GM21737 (cell line): ENCODE results near the gene KIAA0586.
"Not testable (repeated sequence)": the region's sequence is repeated elsewhere in the genome, so short reads cannot be mapped to it uniquely, and the experiment has no call there.

Source experiments
- ATAC-seq: cut with Tn5 transposase; IDR thresholded peaks from one replicate; pipeline ENCODE4 v1.9.1; 2021; ENCODE audit warnings: mild to moderate bottlenecking, moderate library complexity; ENCODE audit not compliant: unreplicated experiment

Gene KIAA0586

DNA sequence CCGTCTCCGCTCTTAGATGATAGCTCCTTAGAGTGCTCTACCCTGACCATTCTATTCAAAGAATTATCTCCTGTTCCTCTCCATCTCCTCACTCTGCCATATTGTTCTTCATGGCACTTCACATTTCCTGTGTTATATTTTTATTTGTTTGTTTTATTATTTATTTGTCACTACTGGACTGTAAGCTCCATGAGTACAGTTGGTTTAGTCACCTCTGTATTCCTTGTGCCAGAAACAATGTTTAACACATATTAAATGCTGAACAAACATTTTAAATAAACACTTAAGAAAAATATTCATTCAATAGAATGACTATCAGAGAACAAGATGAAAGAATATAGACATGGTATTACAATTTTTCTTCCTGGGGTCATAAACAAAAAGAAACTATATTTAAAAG is 35.6 kb downstream of the KIAA0586 start:
- ATAC-seq, result no peak

DNA sequence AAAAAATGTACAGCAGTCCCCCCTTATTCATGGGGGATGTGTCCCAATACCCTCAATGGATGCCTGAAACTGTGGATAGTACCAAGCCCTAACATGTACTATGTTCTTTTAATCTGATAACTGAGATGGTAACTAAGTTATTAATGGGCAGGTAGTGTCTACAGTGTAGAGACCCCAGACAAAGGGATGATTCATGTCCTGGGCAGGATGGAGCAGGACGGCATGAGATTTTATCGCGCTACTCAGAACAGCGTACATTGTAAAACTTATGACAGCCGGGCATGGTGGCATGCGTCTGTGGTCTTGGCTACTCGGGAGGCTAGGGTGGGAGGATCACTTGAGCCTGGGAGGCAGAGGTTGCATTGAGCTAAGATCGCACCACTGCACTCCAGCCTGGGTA is 37.1 kb downstream of the KIAA0586 start:
- no peak for ATAC-seq

DNA sequence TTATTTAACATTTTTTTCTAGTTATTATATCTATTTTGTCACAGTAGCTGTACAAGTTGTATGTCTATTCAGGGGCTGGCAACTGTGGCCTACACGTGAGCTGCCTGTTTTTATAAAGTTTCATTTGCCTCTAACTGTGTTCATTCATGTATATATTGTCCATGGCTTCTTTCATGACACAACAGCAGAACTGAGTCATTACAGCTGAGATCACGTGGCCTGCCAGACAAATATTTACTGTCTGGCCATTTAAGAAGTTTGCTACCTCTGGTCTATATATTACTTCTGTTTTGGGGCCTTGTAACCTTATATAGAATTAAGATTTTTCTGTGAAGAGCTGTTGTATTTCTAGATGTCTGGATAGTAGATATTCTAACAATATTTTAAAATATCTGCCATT is 37.9 kb downstream of the KIAA0586 start:
- no peak for ATAC-seq

DNA sequence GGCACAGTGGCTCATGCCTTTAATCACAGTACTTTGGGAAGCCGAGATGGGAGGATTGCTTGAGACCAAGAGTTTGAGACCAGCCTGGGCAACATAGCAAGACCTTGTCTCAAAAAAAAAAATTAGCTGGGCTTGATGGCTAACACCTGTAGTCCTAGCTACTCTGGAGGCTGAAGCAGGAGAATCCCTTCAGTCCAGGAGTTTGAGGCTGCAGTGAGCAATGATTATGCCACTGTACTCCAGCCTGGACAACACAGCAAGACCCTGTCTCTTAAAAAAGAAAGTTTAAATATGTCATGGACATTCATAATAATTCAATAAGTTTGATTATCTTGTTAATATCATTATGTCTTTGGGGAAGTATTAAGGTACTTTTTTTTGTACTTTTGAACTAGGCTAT is 38.9 kb downstream of the KIAA0586 start:
- ATAC-seq, result no peak

DNA sequence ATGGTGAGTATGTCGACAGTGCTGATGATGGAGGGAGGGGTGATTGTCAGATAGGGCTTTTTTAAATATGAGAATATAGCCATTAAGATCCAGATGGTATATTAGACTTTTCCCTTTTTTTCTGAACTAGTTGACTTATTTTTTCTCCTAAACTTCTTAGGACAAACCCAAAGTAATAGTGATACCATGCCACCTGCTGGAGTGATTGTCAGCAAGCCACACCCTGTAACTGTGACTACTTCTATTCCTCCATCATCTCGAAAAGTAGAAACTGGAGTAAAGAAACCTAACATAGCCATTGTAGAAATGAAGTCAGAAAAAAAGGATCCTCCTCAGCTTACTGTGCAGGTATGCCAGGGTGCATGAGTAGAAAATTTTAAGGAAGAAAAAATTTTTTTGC is 40.1 kb downstream of the KIAA0586 start:
- ATAC-seq, result no peak

DNA sequence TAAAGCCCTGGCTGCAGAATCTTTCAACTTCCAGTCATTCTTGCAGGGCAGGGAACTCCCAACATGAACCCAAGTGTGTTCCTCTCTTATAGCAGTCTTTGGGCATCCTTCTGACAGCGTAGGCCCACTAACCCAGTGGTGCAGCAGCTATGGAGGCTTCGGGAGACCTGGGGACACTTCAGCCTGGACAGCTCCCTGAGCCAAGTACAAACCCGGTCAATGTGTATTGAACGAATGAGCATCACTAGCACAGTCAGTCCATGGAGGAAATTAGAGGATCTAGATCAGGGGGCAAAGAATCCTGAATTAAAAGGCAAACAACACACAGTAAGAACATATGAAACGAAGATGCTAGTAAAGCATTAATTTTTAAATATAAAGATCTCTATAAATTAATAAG is 41.8 kb downstream of the KIAA0586 start:
- ATAC-seq, result no peak

DNA sequence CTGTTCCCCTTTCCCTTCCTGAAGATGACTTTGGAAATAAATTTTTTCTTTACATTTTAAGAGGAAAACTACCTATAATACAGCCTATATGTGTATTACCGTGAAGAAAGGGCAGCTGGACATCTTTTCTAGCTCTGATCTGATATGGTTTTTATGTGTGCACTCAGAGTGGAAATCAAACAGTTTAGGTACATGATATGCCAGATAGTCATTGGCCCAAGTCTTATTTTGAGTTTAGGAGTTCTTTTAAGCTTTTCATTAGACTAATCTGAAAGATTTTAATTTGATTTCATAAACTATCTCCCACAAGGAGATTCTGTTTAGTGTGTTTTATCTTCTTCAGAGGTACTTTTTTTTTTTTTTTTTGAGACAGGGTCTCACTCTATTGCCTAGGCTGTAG is 48.8 kb downstream of the KIAA0586 start:
- no peak for ATAC-seq

DNA sequence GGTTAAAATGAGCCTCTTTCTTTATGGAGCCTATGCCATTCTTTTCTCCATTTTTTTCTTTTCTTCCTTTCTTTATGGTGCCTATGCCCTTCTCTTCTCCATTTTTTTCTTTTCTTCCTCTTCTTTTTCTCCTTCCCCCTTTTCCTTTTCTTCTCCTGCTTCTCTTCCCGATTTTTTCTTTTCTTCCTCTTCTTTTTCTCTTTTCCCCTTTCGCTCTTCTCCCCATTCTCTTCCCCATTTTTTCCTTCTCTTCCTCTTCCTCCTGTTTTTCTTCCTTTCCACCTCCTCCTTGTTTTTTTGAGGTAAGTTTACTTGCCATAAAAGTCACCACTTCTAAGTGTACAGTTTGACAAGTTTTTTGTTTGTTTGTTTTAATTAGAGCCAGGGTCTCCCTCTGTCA is 50.1 kb downstream of the KIAA0586 start:
- no peak for ATAC-seq

DNA sequence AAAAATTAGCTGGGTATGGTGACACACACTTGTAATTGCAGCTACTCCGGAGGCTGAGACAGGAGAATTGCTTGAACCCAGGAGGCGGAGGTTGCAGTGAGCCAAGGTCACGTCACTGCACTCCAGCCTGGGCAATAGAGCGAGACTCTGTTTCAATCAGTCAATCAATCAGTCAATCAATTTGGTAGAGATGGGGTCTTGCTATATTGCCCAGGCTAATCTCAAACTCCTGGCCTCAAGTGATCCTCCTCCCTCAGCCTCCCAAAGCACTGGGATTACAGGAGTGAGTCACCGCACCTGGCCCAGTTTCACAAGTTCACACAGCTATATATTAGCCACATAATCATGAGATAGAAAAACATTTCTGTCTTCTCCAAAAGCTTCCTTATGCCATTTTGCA is 50.8 kb downstream of the KIAA0586 start:
- not testable (repeated sequence) for ATAC-seq

DNA sequence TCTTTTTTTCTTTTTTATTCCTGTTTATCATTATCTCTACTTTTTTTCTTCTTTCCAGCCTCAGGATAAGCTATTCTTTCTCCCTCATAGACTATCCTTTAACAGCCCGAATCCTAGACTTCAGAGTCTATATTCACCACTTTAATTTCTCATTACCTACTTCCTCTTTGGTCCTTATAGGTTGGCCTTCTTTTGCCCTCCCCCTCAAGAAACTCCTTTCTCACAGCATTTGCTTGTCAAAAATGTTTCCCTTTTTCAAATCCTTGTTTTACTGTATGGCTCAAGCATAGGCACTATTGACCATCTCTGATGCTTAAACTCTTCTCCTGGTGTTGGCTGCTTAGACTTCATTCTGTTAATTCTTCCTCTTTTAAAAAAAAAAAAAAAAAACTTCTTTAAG is 52.5 kb downstream of the KIAA0586 start:
- ATAC-seq, result no peak

DNA sequence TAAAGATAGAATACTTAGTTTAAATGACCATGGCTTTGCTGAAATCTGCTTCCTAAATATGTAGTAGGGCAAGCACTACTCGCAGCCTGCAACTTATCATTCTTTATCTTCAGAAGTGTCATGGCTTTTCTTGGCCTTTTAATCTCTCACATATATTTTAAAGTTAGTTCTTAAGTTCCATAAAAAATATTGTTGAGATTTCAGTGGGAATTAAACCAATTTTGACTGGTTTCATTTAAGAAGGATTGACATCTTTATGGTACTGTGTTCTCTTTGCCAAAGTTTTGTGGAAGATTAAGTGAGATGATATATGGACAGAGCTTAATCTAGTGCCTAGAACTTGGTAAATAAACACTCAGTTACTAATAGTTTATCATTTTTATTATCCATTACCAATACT is 56.7 kb downstream of the KIAA0586 start:
- ATAC-seq, result no peak

DNA sequence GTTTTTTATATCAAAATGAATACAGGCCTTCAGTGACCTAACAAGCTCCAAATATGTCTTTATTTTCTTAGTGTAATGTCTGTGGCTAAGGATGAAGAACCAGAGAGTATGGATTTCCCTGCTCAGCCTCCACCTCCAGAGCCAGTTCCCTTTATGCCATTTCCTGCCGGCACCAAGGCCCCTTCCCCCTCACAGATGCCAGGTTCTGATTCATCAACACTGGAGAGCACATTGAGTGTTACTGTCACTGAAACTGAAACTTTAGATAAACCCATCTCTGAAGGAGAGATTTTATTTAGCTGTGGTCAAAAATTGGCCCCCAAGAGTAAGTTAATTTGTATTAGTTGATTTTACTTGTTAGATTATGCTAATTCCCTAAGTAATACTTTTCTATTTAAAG is 61.0 kb downstream of the KIAA0586 start:
- ATAC-seq, result no peak

DNA sequence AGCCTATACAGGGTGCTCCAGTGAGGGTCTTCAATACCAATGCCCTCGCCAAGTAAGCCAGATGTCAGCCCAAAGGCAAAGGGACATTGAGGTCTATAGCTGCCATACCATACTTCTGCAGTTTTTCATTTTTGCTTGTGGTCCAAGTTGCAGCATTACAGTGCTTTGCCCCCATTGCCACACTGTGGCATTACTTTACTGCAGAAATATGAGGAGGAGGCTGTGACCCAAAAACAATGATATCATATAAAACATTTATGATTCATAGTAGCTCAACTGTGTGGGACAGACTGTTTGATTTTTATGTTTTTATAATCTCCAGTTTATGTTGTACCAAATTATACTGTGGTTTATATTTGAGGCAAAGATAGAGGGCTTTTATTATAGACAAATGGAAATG is 64.1 kb downstream of the KIAA0586 start:
- ATAC-seq, result no peak

DNA sequence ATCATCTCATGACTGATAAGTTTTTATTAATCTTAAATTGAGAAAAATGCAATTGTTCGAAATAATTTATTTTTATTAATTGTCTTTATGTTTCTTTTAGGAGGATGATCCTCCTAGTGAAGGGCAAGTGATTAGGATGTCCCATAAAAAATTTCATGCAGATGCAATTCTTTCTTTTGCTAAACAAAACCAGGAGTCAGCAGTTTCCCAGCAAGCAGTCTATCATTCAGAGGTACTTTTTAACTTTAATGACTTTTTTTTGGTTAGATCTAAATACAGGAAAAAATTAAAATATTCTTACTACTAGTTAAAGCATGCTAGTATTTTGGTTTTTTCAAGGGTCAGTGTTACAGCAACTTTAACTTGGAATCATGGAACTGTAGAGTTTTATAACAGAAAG is 64.5 kb downstream of the KIAA0586 start:
- no peak for ATAC-seq

DNA sequence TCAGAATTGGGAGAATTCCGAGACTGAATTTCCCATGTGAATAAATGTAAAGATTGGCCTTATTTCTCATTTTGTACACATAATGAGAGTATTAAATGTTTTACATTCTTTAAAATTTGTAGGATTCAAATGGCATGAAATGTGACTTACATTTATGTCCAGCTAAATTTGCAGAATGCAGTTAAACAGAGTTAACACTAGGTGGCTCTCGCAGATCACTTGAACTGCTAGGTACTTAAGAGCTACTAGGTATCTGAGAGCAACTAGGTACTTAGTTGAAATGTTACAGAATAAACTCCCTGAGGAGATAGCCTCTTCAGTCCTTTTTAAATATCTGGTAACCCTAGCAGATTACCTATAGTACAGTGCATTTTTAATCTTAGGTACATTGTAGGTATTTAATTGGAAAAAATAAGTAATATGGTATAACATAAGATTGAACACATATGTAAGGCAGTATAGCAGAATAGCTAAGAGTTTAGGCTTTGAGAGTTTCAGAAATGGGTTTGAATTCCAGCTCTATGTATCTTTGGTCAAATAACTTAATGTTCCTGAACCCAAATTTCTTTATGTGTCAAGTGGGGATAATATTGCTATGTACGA is 73.8 kb downstream of the KIAA0586 start:
- no peak for ATAC-seq

DNA sequence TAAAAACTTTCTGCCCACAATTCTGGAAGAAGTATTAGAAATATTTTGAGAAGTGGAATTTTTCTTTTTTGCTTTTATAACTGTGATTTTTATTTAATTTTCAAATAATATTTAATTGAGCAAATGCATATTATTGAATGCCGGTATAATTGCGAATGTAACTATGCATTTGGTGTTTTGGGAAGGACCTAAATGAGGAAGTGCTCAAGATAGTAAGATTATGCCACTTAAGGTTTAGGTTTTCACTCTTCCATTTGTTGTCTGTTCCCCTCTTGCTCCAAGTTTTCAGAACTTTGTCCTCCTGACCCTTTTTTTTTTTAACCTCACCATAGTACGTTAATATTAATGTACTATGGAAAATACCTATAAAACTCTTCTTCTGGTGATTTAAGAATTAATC is 85.8 kb downstream of the KIAA0586 start:
- no peak for ATAC-seq

DNA sequence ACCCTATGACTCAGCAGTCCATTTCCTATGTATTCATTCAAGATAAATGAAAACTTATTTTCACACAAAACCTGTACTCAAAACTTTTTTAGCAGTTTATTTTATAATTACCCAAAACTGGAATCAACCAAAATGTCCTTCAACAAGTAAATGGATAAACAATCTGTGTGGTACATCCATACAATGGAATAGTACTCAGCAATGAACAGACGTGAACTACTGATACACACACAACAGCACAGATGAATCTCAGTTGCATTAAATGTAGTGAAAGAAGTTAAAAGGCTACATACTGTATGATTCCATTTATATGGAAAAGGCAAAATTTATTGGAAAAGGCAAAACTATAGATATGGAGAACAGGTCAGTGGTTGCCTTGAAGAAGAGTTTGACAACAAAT is 90.1 kb downstream of the KIAA0586 start:
- no peak for ATAC-seq

DNA sequence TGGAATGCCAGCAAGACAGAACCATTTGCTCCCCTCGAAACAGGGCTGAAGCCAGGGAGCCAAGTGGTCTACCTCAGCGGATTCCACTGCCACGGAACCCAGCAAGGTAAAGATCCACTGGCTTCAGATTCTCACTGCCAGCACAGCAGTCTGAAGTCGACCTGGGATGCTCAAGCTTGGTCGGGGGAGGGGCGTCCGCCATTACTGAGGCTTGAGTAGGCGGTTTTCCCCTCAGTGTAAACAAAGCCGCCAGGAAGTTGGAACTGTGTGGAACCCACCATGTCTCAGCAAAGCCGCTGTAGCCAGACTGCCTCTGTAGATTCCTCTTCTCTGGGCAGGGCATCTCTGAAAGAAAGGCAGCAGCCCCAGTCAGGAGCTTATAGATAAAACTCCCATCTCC is 98.2 kb downstream of the KIAA0586 start:
- ATAC-seq, result not testable (repeated sequence)

DNA sequence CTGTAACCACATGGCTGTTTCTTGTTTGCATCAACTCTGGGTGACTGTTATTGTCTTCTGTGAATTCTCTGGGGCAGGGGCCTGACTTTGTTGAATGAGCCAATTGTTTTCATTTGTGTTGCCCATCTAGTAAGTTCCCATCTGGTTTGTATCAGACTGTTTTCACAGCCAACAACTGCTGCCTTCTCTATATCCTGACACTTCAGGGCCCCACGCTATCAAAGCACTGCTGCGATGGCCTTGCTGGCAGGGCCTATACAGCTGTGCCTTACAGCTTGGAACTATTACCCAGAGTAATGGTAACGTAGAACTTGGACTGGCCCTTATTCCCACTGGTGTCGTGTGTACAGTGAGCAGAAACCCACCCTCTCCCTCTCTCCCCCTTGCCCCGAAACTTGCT is 105.9 kb downstream of the KIAA0586 start:
- ATAC-seq, result no peak

DNA sequence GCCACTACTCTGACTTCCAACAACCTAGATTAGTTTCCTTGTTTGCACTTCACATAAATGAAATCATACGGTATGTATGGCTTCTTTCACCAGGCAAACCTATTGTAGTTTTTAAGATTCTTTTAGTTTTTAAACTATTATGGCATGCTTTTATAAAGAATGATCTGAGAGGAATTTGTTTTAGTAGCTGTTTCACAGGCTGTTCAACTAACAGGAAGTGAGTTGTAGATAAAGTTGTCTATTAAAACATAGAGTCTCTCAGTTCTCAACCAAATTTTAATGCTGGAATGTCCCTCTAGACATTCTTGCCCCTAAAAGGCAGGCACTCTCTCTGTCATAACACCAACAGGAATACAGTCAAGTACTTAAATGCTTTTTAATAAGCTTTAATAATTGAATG is 107.5 kb downstream of the KIAA0586 start:
- no peak for ATAC-seq

DNA sequence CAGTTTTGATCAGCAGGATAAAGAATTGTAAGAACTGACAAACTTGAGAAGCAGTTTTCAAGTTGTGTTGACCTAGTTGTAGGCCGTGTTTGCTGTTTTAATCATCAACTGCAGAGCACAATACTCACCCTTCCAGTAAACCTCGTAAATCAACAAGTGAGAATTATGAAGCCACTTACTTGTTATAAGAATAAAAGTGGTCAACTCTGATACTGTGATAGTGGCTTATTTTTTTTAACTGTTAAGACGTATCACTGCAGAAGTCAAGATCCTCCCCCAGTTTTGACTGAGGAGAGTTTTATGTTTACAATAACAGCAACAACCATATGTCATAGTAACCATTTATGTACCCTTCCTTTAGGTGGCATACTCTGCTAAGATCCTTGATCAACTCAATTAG is 109.5 kb downstream of the KIAA0586 start:
- no peak for ATAC-seq

DNA sequence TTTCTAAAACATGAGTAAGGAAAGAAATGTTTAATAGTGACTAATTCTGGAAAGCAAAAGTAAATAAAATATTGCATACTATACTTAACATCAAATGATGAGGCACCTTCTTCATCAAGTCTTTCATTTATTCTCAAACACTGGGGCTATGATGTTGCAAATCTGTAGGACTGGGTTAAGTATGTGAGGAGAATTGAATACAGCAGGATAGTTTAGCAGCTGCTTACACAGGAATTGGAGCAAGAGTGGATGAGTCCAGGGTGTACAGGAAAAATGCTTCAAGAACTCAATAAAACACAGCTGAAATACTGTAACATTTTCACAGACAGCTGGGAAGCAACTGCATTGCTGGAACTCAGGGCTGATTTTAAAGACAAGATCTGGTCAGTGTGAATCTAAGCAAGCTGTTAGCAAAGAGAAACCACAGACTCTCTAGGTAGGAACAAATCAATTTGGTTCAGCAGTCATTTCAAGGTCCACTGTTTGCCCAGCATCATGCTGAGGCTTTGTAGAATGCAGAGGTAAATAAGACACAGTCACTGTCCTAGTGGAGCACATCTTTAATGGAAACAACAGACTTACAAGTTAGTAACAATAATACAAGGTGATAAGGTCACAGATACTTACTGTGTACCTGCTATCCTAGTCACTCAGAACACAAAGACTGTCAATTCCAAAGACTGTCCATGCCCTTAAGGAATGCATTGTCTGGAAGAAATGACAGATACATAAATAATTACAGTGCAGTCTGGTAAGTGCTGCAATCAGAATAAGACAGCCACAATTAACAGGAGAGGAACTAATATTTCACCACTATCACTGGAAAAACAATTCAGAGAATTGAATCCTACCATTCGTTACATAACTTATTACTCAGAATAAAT is 113.5 kb downstream of the KIAA0586 start:
- ATAC-seq, result no peak

DNA sequence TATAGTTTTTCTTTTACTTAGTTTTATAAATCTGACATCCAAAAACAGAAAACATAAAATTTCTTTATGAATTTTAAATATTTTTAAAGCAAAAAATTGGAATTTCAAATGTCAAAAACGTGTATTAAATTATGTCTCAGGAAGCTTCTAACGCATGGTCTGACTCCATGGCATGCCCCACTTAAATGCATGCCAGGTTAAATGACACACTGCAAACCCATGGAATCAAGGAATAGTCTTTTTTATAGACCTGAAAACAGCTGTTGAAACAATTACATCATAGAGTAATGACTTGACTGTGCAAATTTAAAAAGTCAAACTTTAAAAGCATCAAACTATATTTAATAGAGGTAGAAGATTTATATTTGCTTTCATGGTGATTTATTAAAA is 114.1 kb downstream of the KIAA0586 start:
- no peak for ATAC-seq
